ENCODE data around the gene AHDC1. TPM values are rescaled to one million over a fixed set of nuclear protein-coding genes. Genes with fewer than 3 reads are reported as not detected.

Gene AHDC1
- total and polyA plus RNA-seq, 2 donors (not counting 3 experiments of a cell fraction or from before 2014, with no cell fraction given), result 7.0 to 32.1 TPM

DNA sequence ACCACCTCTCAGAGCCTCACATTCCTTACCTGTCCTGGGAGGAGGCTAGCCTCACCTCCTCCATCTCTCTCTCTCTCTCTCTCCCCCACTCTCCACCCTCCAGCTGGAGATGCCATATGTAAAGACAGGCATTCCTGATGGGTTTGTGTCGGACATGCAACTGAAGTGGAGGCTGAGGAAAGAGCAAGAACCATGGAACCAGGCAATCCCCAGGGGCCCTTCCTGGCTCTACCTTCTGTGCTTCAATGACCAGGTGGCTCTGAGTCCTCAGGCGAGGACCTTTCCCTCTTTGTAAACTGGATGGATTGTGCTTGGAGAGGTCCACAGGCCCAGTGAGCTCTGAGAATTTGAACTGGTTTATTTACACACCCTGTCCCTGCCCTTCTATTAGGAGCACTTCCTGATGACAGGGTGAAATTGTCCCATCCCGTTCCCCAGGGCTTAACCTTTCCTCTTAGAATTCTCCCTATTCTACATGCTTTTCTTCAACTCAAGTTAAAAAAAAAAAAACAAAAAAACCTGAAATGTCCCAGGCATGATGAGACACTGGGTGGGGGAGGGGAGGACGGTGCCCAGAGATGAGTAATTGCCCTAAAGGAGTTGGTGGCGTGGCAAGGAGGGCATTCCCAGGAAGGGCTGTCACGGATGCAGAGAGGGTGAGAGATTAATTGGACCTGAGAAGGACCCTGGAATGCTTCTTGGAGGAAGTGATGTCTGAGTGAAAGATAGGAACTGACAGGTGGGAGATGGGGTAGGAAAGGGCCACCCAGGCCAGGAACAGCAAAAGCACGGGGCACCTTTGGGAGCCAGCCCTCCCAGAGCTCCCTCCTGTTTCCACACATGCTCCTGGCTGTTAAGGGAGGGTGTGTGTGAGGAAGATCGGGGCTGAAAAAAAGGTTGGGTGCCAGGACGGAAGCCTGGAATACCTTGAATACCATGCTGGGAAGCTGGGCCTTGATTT, 63.8 kb downstream of the AHDC1 start:
- peak; percentile 15 for DNase-seq (ENCODE audit: low read depth, low spot score)
- Histone ChIP-seq H3K79me2 (ENCODE audit: control insufficient read depth, insufficient read depth, low read length) (no peaks in the 10 kb centered on the region), H3K27me3 (ENCODE audit: control insufficient read depth in 2 of 2, insufficient read depth in 2 of 2, low read length in 2 of 2) (no peaks in the 10 kb centered on the region), H3K27ac (ENCODE audit: insufficient read depth, low read depth, low read length) (no peak overlapping the region), H3K4me1 (ENCODE audit: control insufficient read depth, extremely low read depth, insufficient read depth, low read length) (peaks cover 9% of the 10 kb centered on the region), H3K9me1 (replicated peaks; ENCODE audit: control insufficient read depth, extremely low read depth, insufficient read depth, low read length) (no peaks in the 10 kb centered on the region), H3K36me3 (ENCODE audit: control insufficient read depth in 2 of 2, extremely low read depth in 1 of 2, insufficient read depth in 2 of 2, low read length in 2 of 2) (peaks cover 0 to 14% of the 10 kb centered on the region in 2 experiments), H3K4me2 (ENCODE audit: insufficient read depth, low read length) (no peak overlapping the region), H3K4me3 (replicated peaks in 1 of 3; ENCODE audit: insufficient read depth in 1 of 3, low read depth in 1 of 3, low read length in 3 of 3) (no peak overlapping the region), H2AFZ (ENCODE audit: low read depth, low read length) (no peak overlapping the region), H4K20me1 (replicated peaks; ENCODE audit: control insufficient read depth, extremely low read depth, insufficient read depth, low read length) (no peaks in the 10 kb centered on the region), H3K9me3 (replicated peaks; ENCODE audit: control insufficient read depth, insufficient read depth, low read length) (no peaks in the 10 kb centered on the region), H3K9ac (replicated peaks; ENCODE audit: extremely low read depth, insufficient read depth, low read length) (no peak overlapping the region)
- CTCF ChIA-PET, result interaction anchor here (1.6 to 1.9 kb wide), 2 partner anchors 17 to 29 kb away, joined by 4 to 7 read pairs; no protein-coding TSS in a partner anchor
- dilution Hi-C loops (cut with MboI; ENCODE audit: extremely low pct_ligation_motif_present, low sequenced_read_pairs) (no loop called here), intact Hi-C loops (cut with micrococcal nuclease) (no loop called here)
- TF ChIP-seq FOS (IDR thresholded peaks at IDR 0.05; ENCODE audit: borderline replicate concordance, insufficient read depth, low read length), result peak; percentile 48
- TF ChIP-seq, protein P1, sequence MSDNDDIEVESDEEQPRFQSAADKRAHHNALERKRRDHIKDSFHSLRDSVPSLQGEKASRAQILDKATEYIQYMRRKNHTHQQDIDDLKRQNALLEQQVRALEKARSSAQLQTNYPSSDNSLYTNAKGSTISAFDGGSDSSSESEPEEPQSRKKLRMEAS (IDR thresholded peaks at IDR 0.05; ENCODE audit: insufficient read depth, insufficient read length), result no peak
- no TSS peak for BruUV-seq (replicated peaks)
- POLR2A ChIA-PET, result no interaction called here
- FAIRE-seq, result peak; percentile 85

DNA sequence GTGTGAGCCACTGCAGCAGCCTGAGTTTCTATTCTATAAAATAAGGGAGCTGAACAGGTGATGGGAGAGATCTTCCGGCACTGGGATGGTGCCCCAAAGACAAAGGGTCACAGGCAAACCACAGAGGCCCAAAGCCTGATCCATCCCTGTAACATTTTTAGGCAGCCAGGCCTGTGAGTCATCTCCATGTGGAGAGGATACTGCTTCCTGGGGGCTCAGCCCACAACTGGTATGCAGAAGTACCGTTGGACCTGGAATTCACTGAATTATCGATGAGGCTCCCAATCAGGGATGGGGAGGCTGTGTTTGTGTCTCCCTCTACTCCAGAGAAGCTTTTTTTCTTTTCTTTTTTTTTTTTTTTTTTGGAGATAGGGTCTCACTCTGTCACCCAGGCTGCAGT, 65.2 kb downstream of the AHDC1 start:
- no peak overlapping the region for H3K27ac ChIP-seq (ENCODE audit: insufficient read depth, low read depth, low read length)
- H4K20me1 ChIP-seq (replicated peaks; ENCODE audit: control insufficient read depth, extremely low read depth, insufficient read depth, low read length), result no peaks in the 10 kb centered on the region
- POLR2A ChIA-PET, result no interaction called here
- no TSS peak for BruUV-seq (replicated peaks)
- CTCF ChIA-PET, result interaction anchor here (0.7 kb wide), 2 partner anchors 18 to 25 kb away, joined by 3 to 4 read pairs; no protein-coding TSS in a partner anchor
- no peak overlapping the region for H3K4me2 ChIP-seq (ENCODE audit: insufficient read depth, low read length)
- dilution Hi-C loops (cut with MboI; ENCODE audit: extremely low pct_ligation_motif_present, low sequenced_read_pairs), result no loop called here
- peaks cover 9% of the 10 kb centered on the region for H3K4me1 ChIP-seq (ENCODE audit: control insufficient read depth, extremely low read depth, insufficient read depth, low read length)
- H3K4me3 ChIP-seq (replicated peaks in 1 of 3; ENCODE audit: insufficient read depth in 1 of 3, low read depth in 1 of 3, low read length in 3 of 3), result no peak overlapping the region
- no peak overlapping the region for H2AFZ ChIP-seq (ENCODE audit: low read depth, low read length)
- no peak for TF ChIP-seq GATA2 (IDR thresholded peaks at IDR 0.05; ENCODE audit: insufficient read depth, insufficient read length, low read depth, low read length)
- TF ChIP-seq POLR2AphosphoS5 (IDR thresholded peaks at IDR 0.05; ENCODE audit: insufficient read depth, low read depth, low read length), result no peak
- TF ChIP-seq, protein P1 (IDR thresholded peaks at IDR 0.05; ENCODE audit: insufficient read depth, insufficient read length), result no peak
- no peak for TF ChIP-seq MYC (IDR thresholded peaks at IDR 0.05; ENCODE audit: low read depth, low read length)
- no peak for TF ChIP-seq EZH2 (IDR thresholded peaks at IDR 0.05; ENCODE audit: borderline replicate concordance, low read depth, low read length, severe bottlenecking)
- TF ChIP-seq FOS (IDR thresholded peaks at IDR 0.05; ENCODE audit: borderline replicate concordance, insufficient read depth, low read length), result no peak
- TF ChIP-seq JUN (IDR thresholded peaks at IDR 0.05; ENCODE audit: borderline replicate concordance, insufficient read depth, insufficient read length, low read depth), result no peak
- no peak for TF ChIP-seq POLR2A (IDR thresholded peaks at IDR 0.05; ENCODE audit: low read depth, low read length)
- TF ChIP-seq, protein P2, sequence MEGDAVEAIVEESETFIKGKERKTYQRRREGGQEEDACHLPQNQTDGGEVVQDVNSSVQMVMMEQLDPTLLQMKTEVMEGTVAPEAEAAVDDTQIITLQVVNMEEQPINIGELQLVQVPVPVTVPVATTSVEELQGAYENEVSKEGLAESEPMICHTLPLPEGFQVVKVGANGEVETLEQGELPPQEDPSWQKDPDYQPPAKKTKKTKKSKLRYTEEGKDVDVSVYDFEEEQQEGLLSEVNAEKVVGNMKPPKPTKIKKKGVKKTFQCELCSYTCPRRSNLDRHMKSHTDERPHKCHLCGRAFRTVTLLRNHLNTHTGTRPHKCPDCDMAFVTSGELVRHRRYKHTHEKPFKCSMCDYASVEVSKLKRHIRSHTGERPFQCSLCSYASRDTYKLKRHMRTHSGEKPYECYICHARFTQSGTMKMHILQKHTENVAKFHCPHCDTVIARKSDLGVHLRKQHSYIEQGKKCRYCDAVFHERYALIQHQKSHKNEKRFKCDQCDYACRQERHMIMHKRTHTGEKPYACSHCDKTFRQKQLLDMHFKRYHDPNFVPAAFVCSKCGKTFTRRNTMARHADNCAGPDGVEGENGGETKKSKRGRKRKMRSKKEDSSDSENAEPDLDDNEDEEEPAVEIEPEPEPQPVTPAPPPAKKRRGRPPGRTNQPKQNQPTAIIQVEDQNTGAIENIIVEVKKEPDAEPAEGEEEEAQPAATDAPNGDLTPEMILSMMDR (IDR thresholded peaks at IDR 0.05; ENCODE audit: extremely low read depth in 1 of 2, insufficient read depth in 1 of 2, low read depth in 1 of 2, low read length in 2 of 2), result no peak
- H3K9me1 ChIP-seq (replicated peaks; ENCODE audit: control insufficient read depth, extremely low read depth, insufficient read depth, low read length), result no peaks in the 10 kb centered on the region
- no peaks in the 10 kb centered on the region for H3K27me3 ChIP-seq (ENCODE audit: control insufficient read depth in 2 of 2, insufficient read depth in 2 of 2, low read length in 2 of 2)
- no peaks in the 10 kb centered on the region for H3K9me3 ChIP-seq (replicated peaks; ENCODE audit: control insufficient read depth, insufficient read depth, low read length)
- no peaks in the 10 kb centered on the region for H3K79me2 ChIP-seq (ENCODE audit: control insufficient read depth, insufficient read depth, low read length)
- intact Hi-C loops (cut with micrococcal nuclease), result no loop called here
- no peak overlapping the region for H3K9ac ChIP-seq (replicated peaks; ENCODE audit: extremely low read depth, insufficient read depth, low read length)
- DNase-seq (ENCODE audit: low read depth, low spot score), result no peak
- H3K36me3 ChIP-seq (ENCODE audit: control insufficient read depth in 2 of 2, extremely low read depth in 1 of 2, insufficient read depth in 2 of 2, low read length in 2 of 2), result peaks cover 0 to 11% of the 10 kb centered on the region in 2 experiments
- FAIRE-seq, result no peak
